Right cardiac atrium (tissue), 5 donors: Measurements from ENCODE around the gene ARHGAP1. TPM values are rescaled to one million over a fixed set of nuclear protein-coding genes. Genes with fewer than 3 reads are reported as not detected.

Source experiments
- ATAC-seq, 2 donors: fragments of 200-7000 bp; cut with Tn5 transposase; one replicate each; pipeline versions ENCODE4 v1.8.0 to v1.9.1; 2020; ENCODE audit warnings: moderate library complexity in 2 of 2, mild to moderate bottlenecking in 1 of 2
- DNase-seq, 3 donors: peaks; one replicate each; pipeline ENCODE4 v3.0.0-alpha.2; 2020
- H3K27ac ChIP-seq: one replicate; pipeline ENCODE4 v1.5.1; 2013; ENCODE audit warnings: mild to moderate bottlenecking, low read length, control low read depth, moderate library complexity
- H3K27me3 ChIP-seq: one replicate; pipeline ENCODE4 v1.6.1; 2013; ENCODE audit not compliant: control insufficient read depth, insufficient read depth
- H3K4me1 ChIP-seq: one replicate; pipeline ENCODE4 v1.6.1; 2013; ENCODE audit warnings: low read length; ENCODE audit not compliant: control insufficient read depth, insufficient read depth
- H3K4me3 ChIP-seq: one replicate; pipeline ENCODE4 v1.5.1; 2013; ENCODE audit warnings: low read length, control low read depth
- H3K9me3 ChIP-seq: one replicate; pipeline ENCODE4 v1.6.1; 2013; ENCODE audit warnings: low read length; ENCODE audit not compliant: control insufficient read depth
- WGBS: extraction: QIAGEN DNeasy Blood & Tissue Kit; methylation state at CpG from one replicate; pipeline ENCODE4 v1.1.7; 2013; 5-methylcytosine and 5-hydroxymethylcytosine counted together
- intact Hi-C, 4 donors: fragments of 100-400 bp; cut with DNase I; formaldehyde crosslinking; loops; one replicate each; pipeline versions ENCODE4 v1.11.0 to v1.14.0; 2022 to 2023
- polyA plus RNA-seq: library from polyadenylated mRNA; stranded (reverse); fragments of 200-250 nt; gene quantifications from one replicate; pipeline ENCODE4 v1.2.3, GENCODE V29; 2013
- total RNA-seq, 4 donors: library from RNA; stranded (reverse); fragmentation: NEBNext Ultra II Directional; extraction: Animal tissue kit (Norgen Biotek cat#: 25700); gene quantifications; one replicate each; pipeline ENCODE4 v1.2.1, GENCODE V29; 2021
- donor health status: healthy with polysubstance abuse.
- donor health status: DM: no; HTN: yes; CAD: no.
- donor health status: DM: no; HTN: no; CAD: no.
- donor health status: DM: no; HTN: yes; CAD: no; lungs with severe emphysema.
- donor health status: DM: yes; HTN: yes; CAD: no.

Gene ARHGAP1
- total and polyA plus RNA-seq, 5 donors, result 53.4 to 112 (median 105) TPM

- Histone ChIP-seq H3K4me3 (no peak overlapping the region), H3K9me3 (no peaks in the 10 kb centered on the region), H3K4me1 (no peaks in the 10 kb centered on the region), H3K27me3 (no peaks in the 10 kb centered on the region), H3K27ac (no peak overlapping the region)
- WGBS, result 92% methylated on average over 7 of the region's 7 CpGs
- ATAC-seq (no peak), DNase-seq (no peak)
- intact Hi-C loops, result no loop called here
These were observed 35.7 kb upstream of the ARHGAP1 start for GRCh38 chr11:46736146-46736545.

DNA sequence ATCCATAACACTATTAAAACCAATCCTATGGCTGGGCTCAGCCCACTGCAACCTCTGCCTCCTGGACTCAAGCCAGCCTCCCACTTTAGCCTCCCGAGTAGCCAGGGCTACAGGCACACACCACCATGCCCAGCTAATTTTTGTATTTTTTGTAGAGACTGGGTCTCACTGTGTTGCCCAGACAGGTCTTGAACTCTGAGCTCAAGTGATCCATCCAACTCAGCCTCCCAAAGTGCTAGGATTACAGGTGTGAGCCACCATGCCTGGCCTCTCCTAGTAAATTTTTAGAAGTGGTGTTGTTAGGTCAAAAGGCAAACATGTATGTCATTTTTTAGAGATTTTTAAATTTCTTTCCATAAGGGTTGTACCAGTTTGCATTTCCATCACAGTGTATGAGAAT, 32.8 kb upstream of the ARHGAP1 start:
- Histone ChIP-seq H3K27ac (no peak overlapping the region), H3K4me1 (no peaks in the 10 kb centered on the region), H3K4me3 (no peak overlapping the region), H3K9me3 (no peaks in the 10 kb centered on the region), H3K27me3 (no peaks in the 10 kb centered on the region)
- ATAC-seq (no peak), DNase-seq (no peak)
- WGBS, result 85% methylated on average over 1 of the region's 1 CpG
- intact Hi-C loops, result no loop called here

GRCh38 chr11:46731545-46731944, 31.1 kb upstream of the ARHGAP1 start:
- ATAC-seq (no peak), DNase-seq (no peak)
- intact Hi-C loops, result no loop called here
- no peaks in the 10 kb centered on the region for H3K9me3 ChIP-seq
- WGBS, result 89% methylated on average over 4 of the region's 4 CpGs
- no peaks in the 10 kb centered on the region for H3K4me1 ChIP-seq
- H3K4me3 ChIP-seq, result no peak overlapping the region
- H3K27ac ChIP-seq, result no peak overlapping the region
- no peaks in the 10 kb centered on the region for H3K27me3 ChIP-seq

DNA sequence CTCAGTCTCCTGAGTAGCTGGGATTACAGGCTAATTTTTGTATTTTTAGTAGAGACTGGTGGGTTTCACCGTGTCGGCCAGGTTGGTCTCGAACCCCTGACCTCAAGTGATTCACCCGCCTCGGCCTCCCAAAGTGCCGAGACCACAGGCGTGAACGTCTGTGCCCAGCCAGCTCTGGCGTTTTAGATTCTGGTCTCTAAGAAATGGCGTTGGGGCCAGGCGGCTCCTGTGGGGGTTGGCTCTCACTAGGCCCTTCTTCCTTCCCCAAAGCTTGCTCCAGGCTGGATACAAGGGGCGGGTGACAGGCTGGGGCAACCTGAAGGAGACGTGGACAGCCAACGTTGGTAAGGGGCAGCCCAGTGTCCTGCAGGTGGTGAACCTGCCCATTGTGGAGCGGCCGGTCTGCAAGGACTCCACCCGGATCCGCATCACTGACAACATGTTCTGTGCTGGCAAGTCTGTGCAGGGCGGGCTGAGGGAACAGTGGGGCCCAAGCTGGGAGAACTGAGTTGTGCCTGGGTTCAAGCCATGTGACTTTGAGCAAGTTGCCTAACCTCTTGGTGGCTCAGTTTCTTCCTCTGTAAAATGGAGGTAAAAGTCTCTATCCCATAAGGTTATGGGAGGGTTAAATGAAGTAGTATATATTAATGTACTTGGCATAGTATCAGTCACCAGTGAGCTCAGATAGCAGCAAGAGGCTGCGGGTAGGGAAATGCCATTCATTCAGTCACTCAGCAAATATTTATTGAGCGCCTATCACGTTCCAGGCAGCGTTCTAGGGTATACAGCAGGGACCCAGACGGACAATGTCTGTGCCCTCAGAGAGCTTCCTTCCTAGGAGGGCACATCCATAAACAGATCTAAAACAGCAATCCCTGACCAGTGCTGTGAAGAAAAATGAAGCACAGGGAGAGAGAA, 28.9 kb upstream of the ARHGAP1 start:
- DNase-seq, result no peak

GRCh38 chr11:46728659-46729040, 28.2 kb upstream of the ARHGAP1 start:
- 84% methylated on average over 9 of the region's 9 CpGs for WGBS
- Histone ChIP-seq H3K27me3 (no peaks in the 10 kb centered on the region), H3K4me1 (no peaks in the 10 kb centered on the region), H3K9me3 (no peaks in the 10 kb centered on the region), H3K4me3 (no peak overlapping the region), H3K27ac (no peak overlapping the region)
- ATAC-seq, result no peak
- intact Hi-C loops, result no loop called here
- no peak for DNase-seq

More for the DNA sequence above, 28.9 kb upstream of the ARHGAP1 start:
- Histone ChIP-seq H3K27me3 (no peaks in the 10 kb centered on the region), H3K4me3 (no peak overlapping the region), H3K27ac (no peak overlapping the region), H3K4me1 (no peaks in the 10 kb centered on the region), H3K9me3 (no peaks in the 10 kb centered on the region)
- ATAC-seq, result no peak
- intact Hi-C loops, result no loop called here
- 80% methylated on average over 24 of the region's 24 CpGs for WGBS

DNA sequence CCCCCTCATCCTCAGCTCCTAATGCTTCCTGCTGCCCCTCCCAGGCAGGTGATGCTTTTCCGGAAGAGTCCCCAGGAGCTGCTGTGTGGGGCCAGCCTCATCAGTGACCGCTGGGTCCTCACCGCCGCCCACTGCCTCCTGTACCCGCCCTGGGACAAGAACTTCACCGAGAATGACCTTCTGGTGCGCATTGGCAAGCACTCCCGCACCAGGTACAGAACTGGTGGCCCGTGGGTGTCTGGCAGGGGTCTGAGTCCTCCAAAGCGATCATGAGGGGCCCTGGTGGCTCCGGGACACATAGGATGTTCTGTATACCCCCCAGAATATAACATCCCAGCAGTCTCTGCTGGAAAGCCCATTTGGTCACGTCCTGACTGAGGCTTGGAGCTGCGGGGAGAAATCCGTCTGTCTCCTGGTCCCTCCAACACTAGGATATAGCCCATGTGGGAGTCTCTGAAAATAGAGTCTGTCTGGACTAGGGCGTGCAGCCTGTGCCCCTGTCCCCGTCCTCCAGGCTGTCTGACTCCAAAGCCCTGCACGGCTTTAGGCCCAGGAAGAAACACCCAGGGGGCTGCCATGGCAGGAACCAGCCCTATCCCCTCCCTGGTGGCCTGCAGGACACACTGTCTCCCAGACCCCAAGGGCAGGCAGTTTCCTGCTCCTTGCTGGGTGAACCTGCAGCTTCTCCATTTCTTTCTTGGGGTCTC, 27.7 kb upstream of the ARHGAP1 start:
- 84% methylated on average over 17 of the region's 17 CpGs for WGBS
- ATAC-seq, result no peak

DNA sequence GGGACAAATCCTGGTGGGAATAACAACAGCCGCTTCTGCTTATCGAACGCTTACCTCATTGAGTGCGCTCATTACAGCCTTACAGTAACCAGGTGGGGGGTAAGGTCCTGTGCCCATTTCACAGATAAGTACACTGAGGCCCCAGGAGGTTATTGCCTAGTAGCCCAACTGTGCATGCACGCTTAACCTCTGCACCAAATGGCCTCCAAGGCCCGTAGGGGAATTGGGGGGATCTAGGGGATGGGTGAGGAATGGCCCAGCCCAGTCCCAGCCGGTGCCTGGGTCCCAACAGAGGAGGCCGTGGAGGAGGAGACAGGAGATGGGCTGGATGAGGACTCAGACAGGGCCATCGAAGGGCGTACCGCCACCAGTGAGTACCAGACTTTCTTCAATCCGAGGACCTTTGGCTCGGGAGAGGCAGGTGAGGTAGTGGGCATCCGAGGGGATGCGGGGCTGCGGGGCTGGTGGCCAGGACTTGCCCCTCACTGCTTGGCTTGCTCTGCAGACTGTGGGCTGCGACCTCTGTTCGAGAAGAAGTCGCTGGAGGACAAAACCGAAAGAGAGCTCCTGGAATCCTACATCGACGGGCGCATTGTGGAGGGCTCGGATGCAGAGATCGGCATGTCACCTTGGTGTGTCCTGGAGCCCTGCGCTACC, 25.9 kb upstream of the ARHGAP1 start:
- H3K27ac ChIP-seq, result no peak overlapping the region
- no peaks in the 10 kb centered on the region for H3K27me3 ChIP-seq
- no peaks in the 10 kb centered on the region for H3K4me1 ChIP-seq
- H3K4me3 ChIP-seq, result no peak overlapping the region
- intact Hi-C loops, result no loop called here
- WGBS, result 91% methylated on average over 26 of the region's 26 CpGs
- no peaks in the 10 kb centered on the region for H3K9me3 ChIP-seq
- DNase-seq, result no peak
- ATAC-seq, result peak in 1 of 2 donors; percentile 20

More for the DNA sequence above, 27.7 kb upstream of the ARHGAP1 start:
- DNase-seq, result no peak
- Histone ChIP-seq H3K4me3 (no peak overlapping the region), H3K27ac (no peak overlapping the region), H3K27me3 (no peaks in the 10 kb centered on the region), H3K4me1 (no peaks in the 10 kb centered on the region), H3K9me3 (no peaks in the 10 kb centered on the region)
- intact Hi-C loops, result no loop called here

GRCh38 chr11:46725338-46726205, 25.2 kb upstream of the ARHGAP1 start:
- Histone ChIP-seq H3K4me3 (no peak overlapping the region), H3K27me3 (no peaks in the 10 kb centered on the region), H3K4me1 (no peaks in the 10 kb centered on the region), H3K9me3 (no peaks in the 10 kb centered on the region), H3K27ac (no peak overlapping the region)
- WGBS, result 92% methylated on average over 19 of the region's 19 CpGs
- no peak for ATAC-seq
- DNase-seq, result no peak
- intact Hi-C loops, result no loop called here

- no peak overlapping the region for H3K4me3 ChIP-seq
- DNase-seq (no peak), ATAC-seq (no peak)
- H3K4me1 ChIP-seq, result no peaks in the 10 kb centered on the region
- H3K27ac ChIP-seq, result no peak overlapping the region
- intact Hi-C loops, result no loop called here
- WGBS, result 63% methylated on average over 8 of the region's 8 CpGs
- H3K9me3 ChIP-seq, result no peaks in the 10 kb centered on the region
- H3K27me3 ChIP-seq, result no peaks in the 10 kb centered on the region
These were observed 23.7 kb upstream of the ARHGAP1 start for GRCh38 chr11:46724088-46724487.

GRCh38 chr11:46723359-46723680, 22.9 kb upstream of the ARHGAP1 start:
- no peak overlapping the region for H3K27ac ChIP-seq
- WGBS, result 88% methylated on average over 8 of the region's 8 CpGs
- intact Hi-C loops, result no loop called here
- no peaks in the 10 kb centered on the region for H3K27me3 ChIP-seq
- no peak overlapping the region for H3K4me3 ChIP-seq
- no peak for DNase-seq
- H3K9me3 ChIP-seq, result no peaks in the 10 kb centered on the region
- H3K4me1 ChIP-seq, result no peaks in the 10 kb centered on the region
- ATAC-seq, result no peak
